A673 (cell line): ENCODE data around the gene RPE.

Experiments
- EZH2 ChIP-seq: fragments of 200-600 bp; sonication (generic); IDR thresholded peaks from 2 replicates; pipeline ENCODE4 v1.6.1; 2017; ENCODE audit warnings: borderline replicate concordance, low read depth, mild to moderate bottlenecking, mixed read lengths, antibody characterized with exemption, low read length; ENCODE audit not compliant: poor library complexity, severe bottlenecking
- TF ChIP-seq, protein P1 (sequence below): fragments of 300-800, 200-600 bp; sonication (generic); conservative IDR thresholded peaks from 2 replicates; pipeline ENCODE4 v1.5.1; 2017; ENCODE audit warnings: low read depth, mild to moderate bottlenecking, antibody characterized with exemption, low read length, moderate library complexity, mixed read lengths

DNA sequence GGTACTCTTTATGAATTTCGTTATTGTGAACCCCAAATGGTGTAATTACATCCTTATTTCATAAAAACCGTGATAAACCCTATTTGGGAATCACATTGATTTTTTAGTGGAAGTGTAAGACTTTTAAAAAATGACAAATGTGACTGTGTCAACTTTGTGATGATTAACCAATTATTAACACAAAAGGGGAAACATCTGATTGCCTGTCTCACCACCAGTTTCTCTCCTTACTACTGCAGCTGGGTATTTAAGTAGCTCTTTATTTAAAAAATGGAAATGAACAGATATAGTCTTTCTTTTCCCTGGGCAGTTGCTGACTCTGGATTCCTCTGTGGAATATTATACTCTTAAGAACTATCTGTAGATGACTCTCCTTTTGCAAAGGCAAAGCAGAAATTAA lies 11.6 kb upstream of the RPE start:
- TF ChIP-seq, protein P1, sequence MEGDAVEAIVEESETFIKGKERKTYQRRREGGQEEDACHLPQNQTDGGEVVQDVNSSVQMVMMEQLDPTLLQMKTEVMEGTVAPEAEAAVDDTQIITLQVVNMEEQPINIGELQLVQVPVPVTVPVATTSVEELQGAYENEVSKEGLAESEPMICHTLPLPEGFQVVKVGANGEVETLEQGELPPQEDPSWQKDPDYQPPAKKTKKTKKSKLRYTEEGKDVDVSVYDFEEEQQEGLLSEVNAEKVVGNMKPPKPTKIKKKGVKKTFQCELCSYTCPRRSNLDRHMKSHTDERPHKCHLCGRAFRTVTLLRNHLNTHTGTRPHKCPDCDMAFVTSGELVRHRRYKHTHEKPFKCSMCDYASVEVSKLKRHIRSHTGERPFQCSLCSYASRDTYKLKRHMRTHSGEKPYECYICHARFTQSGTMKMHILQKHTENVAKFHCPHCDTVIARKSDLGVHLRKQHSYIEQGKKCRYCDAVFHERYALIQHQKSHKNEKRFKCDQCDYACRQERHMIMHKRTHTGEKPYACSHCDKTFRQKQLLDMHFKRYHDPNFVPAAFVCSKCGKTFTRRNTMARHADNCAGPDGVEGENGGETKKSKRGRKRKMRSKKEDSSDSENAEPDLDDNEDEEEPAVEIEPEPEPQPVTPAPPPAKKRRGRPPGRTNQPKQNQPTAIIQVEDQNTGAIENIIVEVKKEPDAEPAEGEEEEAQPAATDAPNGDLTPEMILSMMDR: no peak
- no peak for TF ChIP-seq EZH2
